Measurements from ENCODE around the gene WNT9A.

- no peak for TF ChIP-seq EZH2 (IDR thresholded peaks at IDR 0.05; ENCODE audit: borderline replicate concordance, insufficient read depth, low read length, poor library complexity, severe bottlenecking)
- TF ChIP-seq, protein P1, sequence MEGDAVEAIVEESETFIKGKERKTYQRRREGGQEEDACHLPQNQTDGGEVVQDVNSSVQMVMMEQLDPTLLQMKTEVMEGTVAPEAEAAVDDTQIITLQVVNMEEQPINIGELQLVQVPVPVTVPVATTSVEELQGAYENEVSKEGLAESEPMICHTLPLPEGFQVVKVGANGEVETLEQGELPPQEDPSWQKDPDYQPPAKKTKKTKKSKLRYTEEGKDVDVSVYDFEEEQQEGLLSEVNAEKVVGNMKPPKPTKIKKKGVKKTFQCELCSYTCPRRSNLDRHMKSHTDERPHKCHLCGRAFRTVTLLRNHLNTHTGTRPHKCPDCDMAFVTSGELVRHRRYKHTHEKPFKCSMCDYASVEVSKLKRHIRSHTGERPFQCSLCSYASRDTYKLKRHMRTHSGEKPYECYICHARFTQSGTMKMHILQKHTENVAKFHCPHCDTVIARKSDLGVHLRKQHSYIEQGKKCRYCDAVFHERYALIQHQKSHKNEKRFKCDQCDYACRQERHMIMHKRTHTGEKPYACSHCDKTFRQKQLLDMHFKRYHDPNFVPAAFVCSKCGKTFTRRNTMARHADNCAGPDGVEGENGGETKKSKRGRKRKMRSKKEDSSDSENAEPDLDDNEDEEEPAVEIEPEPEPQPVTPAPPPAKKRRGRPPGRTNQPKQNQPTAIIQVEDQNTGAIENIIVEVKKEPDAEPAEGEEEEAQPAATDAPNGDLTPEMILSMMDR (IDR thresholded peaks at IDR 0.05; ENCODE audit: poor library complexity, severe bottlenecking) = no peak
- TF ChIP-seq EP300 (conservative IDR thresholded peaks at IDR 0.05; ENCODE audit: poor library complexity, severe bottlenecking) = no peak
- TF ChIP-seq MXI1 (conservative IDR thresholded peaks at IDR 0.05; ENCODE audit: poor library complexity, severe bottlenecking) = no peak
- no peak for TF ChIP-seq SMC3 (conservative IDR thresholded peaks at IDR 0.05; ENCODE audit: poor library complexity)
These were observed 52.8 kb downstream of the WNT9A start for GRCh38 chr1:227894831-227895451.

Data from neural cell (in vitro differentiated cells).